IMR-90 (cell line): Measurements from ENCODE around the gene NOC2L. TPM values are rescaled to one million over a fixed set of nuclear protein-coding genes. Genes with fewer than 3 reads are reported as not detected.
"Not testable (repeated sequence)": the region's sequence is repeated elsewhere in the genome, so short reads cannot be mapped to it uniquely, and the experiment has no call there.

Source experiments
- ATAC-seq: fragments of 200-7000 bp; cut with Tn5 transposase; 2 replicates; pipeline ENCODE4 v1.9.1; 2020; ENCODE audit warnings: low read depth, mild to moderate bottlenecking, moderate library complexity
- BruUV-seq: library from RNA; stranded (reverse); fragments of 400-500 nt; replicated peaks from 2 replicates; lab custom pipeline; 2021; lab: Mats Ljungman, UMichigan
- CTCF ChIA-PET: fragments of 300-600 bp; formaldehyde crosslinking; extraction: SDS; loops from one replicate; lab custom pipeline; 2021; ENCODE audit warnings: antibody characterized with exemption; lab: Yijun Ruan, JAX
- POLR2A ChIA-PET: fragments of 300-600 bp; sonication (Branson Sonifier 250); formaldehyde crosslinking; loops from one replicate; lab custom pipeline; 2022; ENCODE audit warnings: antibody characterized with exemption; ENCODE audit not compliant: unreplicated experiment; lab: Charles Lee
- DNase-seq: peaks from one replicate; pipeline ENCODE4 v3.0.0; 2013
- H2AFZ ChIP-seq: replicated peaks from 2 replicates; pipeline ENCODE3; 2013; ENCODE audit warnings: low read length, mild to moderate bottlenecking; ENCODE audit not compliant: poor library complexity
- H2AK5ac ChIP-seq: 2 replicates; pipeline ENCODE4 v1.6.1; 2013; ENCODE audit warnings: low read depth, low read length, inconsistent platforms
- H2AK9ac ChIP-seq: replicated peaks from 2 replicates; pipeline ENCODE3; 2013; ENCODE audit warnings: mild to moderate bottlenecking, low read depth, low read length, moderate library complexity; ENCODE audit not compliant: poor library complexity
- H2BK120ac ChIP-seq: 2 replicates; pipeline ENCODE4 v1.6.1; 2013; ENCODE audit warnings: low read depth, low read length, inconsistent platforms
- H2BK15ac ChIP-seq: 3 replicates; pipeline ENCODE4 v1.6.1; 2013; ENCODE audit warnings: low read depth, low read length, inconsistent platforms
- H2BK20ac ChIP-seq: 2 replicates; pipeline ENCODE4 v1.6.1; 2013; ENCODE audit warnings: low read depth, mild to moderate bottlenecking, inconsistent platforms, low read length, moderate library complexity
- H2BK5ac ChIP-seq: 2 replicates; pipeline ENCODE4 v1.6.1; 2013; ENCODE audit warnings: mild to moderate bottlenecking, low read depth, low read length, inconsistent platforms; ENCODE audit not compliant: poor library complexity, severe bottlenecking
- H3K14ac ChIP-seq: replicated peaks from 2 replicates; pipeline ENCODE4 v1.6.1; 2013; ENCODE audit warnings: low read depth, low read length, inconsistent platforms
- H3K18ac ChIP-seq: 2 replicates; pipeline ENCODE4 v1.6.1; 2013; ENCODE audit warnings: low read depth, low read length, control low read depth
- H3K23ac ChIP-seq: 2 replicates; pipeline ENCODE4 v1.6.1; 2013; ENCODE audit warnings: low read depth, low read length, inconsistent platforms
- H3K27ac ChIP-seq: 2 replicates; pipeline ENCODE4 v1.5.1; 2013; ENCODE audit warnings: mild to moderate bottlenecking, control low read depth, low read length; ENCODE audit not compliant: insufficient read depth
- H3K27me3 ChIP-seq: 2 replicates; pipeline ENCODE4 v1.6.1; 2013; ENCODE audit warnings: low read length; ENCODE audit not compliant: control insufficient read depth, insufficient read depth
- H3K36me3 ChIP-seq: 2 replicates; pipeline ENCODE4 v1.6.1; 2013; ENCODE audit warnings: low read length, mixed read lengths; ENCODE audit not compliant: control insufficient read depth, insufficient read depth
- H3K4ac ChIP-seq: 2 replicates; pipeline ENCODE4 v1.6.1; 2013; ENCODE audit warnings: low read depth, low read length, inconsistent platforms
- H3K4me1 ChIP-seq: 2 replicates; pipeline ENCODE4 v1.6.1; 2013; ENCODE audit warnings: low read length, mixed read lengths; ENCODE audit not compliant: control insufficient read depth, insufficient read depth
- H3K4me2 ChIP-seq: 2 replicates; pipeline ENCODE4 v1.6.1; 2013; ENCODE audit warnings: low read depth, mild to moderate bottlenecking, control low read depth, low read length, moderate library complexity
- H3K4me3 ChIP-seq: 2 replicates; pipeline ENCODE4 v1.5.1; 2013; ENCODE audit warnings: low read depth, mild to moderate bottlenecking, control low read depth, low read length, moderate library complexity; ENCODE audit not compliant: insufficient read depth
- H3K56ac ChIP-seq: 2 replicates; pipeline ENCODE4 v1.6.1; 2013; ENCODE audit warnings: low read length, inconsistent platforms; ENCODE audit not compliant: insufficient read depth; ENCODE audit errors: extremely low read depth
- H3K79me1 ChIP-seq, 2 experiments: 2 replicates each; pipeline ENCODE4 v1.6.1; 2013; ENCODE audit warnings: low read length in 2 of 2, inconsistent platforms in 1 of 2, low read depth in 1 of 2
- H3K9ac ChIP-seq: 2 replicates; pipeline ENCODE4 v1.6.1; 2013; ENCODE audit warnings: low read depth, low read length, control low read depth
- H3K9me1 ChIP-seq: 2 replicates; pipeline ENCODE4 v1.6.1; 2013; ENCODE audit warnings: low read length, inconsistent platforms; ENCODE audit not compliant: insufficient read depth
- H3K9me3 ChIP-seq: 2 replicates; pipeline ENCODE4 v1.6.1; 2013; ENCODE audit warnings: low read length; ENCODE audit not compliant: control insufficient read depth, insufficient read depth
- H4K20me1 ChIP-seq: 2 replicates; pipeline ENCODE4 v1.6.1; 2013; ENCODE audit warnings: low read length, inconsistent platforms; ENCODE audit not compliant: insufficient read depth
- H4K5ac ChIP-seq: 2 replicates; pipeline ENCODE4 v1.6.1; 2013; ENCODE audit warnings: mild to moderate bottlenecking, low read depth, low read length, control low read depth
- H4K8ac ChIP-seq, 2 experiments: 2 replicates each; pipeline ENCODE4 v1.6.1; 2013; ENCODE audit warnings: low read depth in 2 of 2, low read length in 2 of 2, control low read depth in 1 of 2, inconsistent platforms in 1 of 2
- H4K91ac ChIP-seq: 2 replicates; pipeline ENCODE4 v1.6.1; 2013; ENCODE audit warnings: low read depth, low read length, inconsistent platforms; ENCODE audit not compliant: insufficient read depth
- WGBS, 2 experiments: methylation state at CpG; one replicate each; pipeline versions ENCODE4 v1.1.5 to v1.1.7; 2013; ENCODE audit warnings: missing lambda C conversion rate in 2 of 2; ENCODE audit not compliant: insufficient read length in 1 of 2; ENCODE audit errors: extremely low coverage in 2 of 2; 5-methylcytosine and 5-hydroxymethylcytosine counted together
- dilution Hi-C: fragments of 300-500 bp; cut with HindIII; formaldehyde crosslinking; loops from one replicate; pipeline ENCODE4 v1.14.3; 2018; ENCODE audit warnings: low sequenced_read_pairs; ENCODE audit not compliant: unreplicated experiment
- in situ Hi-C: fragments of 300-500 bp; cut with MboI; formaldehyde crosslinking; loops from 3 replicates; pipeline ENCODE4 v1.14.3; 2019; ENCODE audit warnings: low sequenced_read_pairs, inconsistent platforms, mixed read lengths
- intact Hi-C: fragments of 100-400 bp; cut with micrococcal nuclease; formaldehyde crosslinking; loops from 2 replicates; pipeline ENCODE4 v1.10.0; 2022
- polyA plus RNA-seq, 3 experiments: library from polyadenylated mRNA; depleted of rRNA; stranded (reverse); fragments of >200 nt; gene quantifications; 2 replicates each; pipeline ENCODE4 v1.2.3, GENCODE V29; 2012; ENCODE audit warnings: low replicate concordance in 1 of 3
- total RNA-seq: library from RNA; depleted of rRNA; stranded (reverse); fragments of >200 nt; gene quantifications from 2 replicates; pipeline ENCODE4 v1.2.3, GENCODE V29; 2012

Gene NOC2L
- total and polyA plus RNA-seq, 2 of the 4 experiments (the other 2 are of a cell fraction), result 74.2 to 106 TPM

- H3K56ac ChIP-seq, H3K9ac ChIP-seq, H3K4me2 ChIP-seq, ATAC-seq, H3K4me1 ChIP-seq, H3K4me3 ChIP-seq, CTCF ChIA-PET, H2BK5ac ChIP-seq, H2BK15ac ChIP-seq, H4K20me1 ChIP-seq, H3K9me3 ChIP-seq, H3K4ac ChIP-seq, POLR2A ChIA-PET, H3K27ac ChIP-seq, dilution Hi-C loops, H2BK20ac ChIP-seq, H4K5ac ChIP-seq, H3K14ac ChIP-seq, H2BK120ac ChIP-seq, H4K91ac ChIP-seq, DNase-seq, in situ Hi-C loops, H3K79me1 ChIP-seq, H3K36me3 ChIP-seq, H2AK9ac ChIP-seq, H2AK5ac ChIP-seq, H3K23ac ChIP-seq, BruUV-seq, H4K8ac ChIP-seq, H3K27me3 ChIP-seq, H3K18ac ChIP-seq, H2AFZ ChIP-seq, H3K9me1 ChIP-seq: not testable (repeated sequence)
- intact Hi-C loops, result loop anchor here (2.0 to 5.0 kb wide), 2 partner anchors 74 to 104 kb away; no protein-coding TSS in a partner anchor
- WGBS, 2 experiments, result no CpG with 5 or more reads among the region's 39 CpGs
Measured at GRCh38 chr1:976791-977190, 17.7 kb upstream of the NOC2L start.
